GM12875 (cell line): ENCODE measurements around the gene FMNL2.

Source experiments
- H3K4me3 ChIP-seq: one replicate; pipeline ENCODE4 v1.5.1; 2011; ENCODE audit warnings: low read depth, low read length, control low read depth
- CTCF ChIP-seq: IDR thresholded peaks from 2 replicates; pipeline ENCODE4 v1.5.1; 2011; ENCODE audit warnings: low read depth, mild to moderate bottlenecking, control low read depth, inconsistent platforms, low read length, moderate library complexity, borderline replicate concordance; ENCODE audit not compliant: insufficient read depth

The FMNL2 gene

GRCh38 chr2:152695763-152696162, 360.8 kb downstream of the FMNL2 start:
- no peak for TF ChIP-seq CTCF
- no peak overlapping the region for H3K4me3 ChIP-seq

GRCh38 chr2:152696476-152696875, 361.5 kb downstream of the FMNL2 start:
- no peak for TF ChIP-seq CTCF
- H3K4me3 ChIP-seq = no peak overlapping the region
